Raji (cell line): ENCODE data around the gene NAA10.

Experiments
- POLR2A ChIP-seq: IDR thresholded peaks from 2 replicates; pipeline ENCODE4 v1.6.1; 2011; ENCODE audit warnings: low read depth, low read length, control low read depth; ENCODE audit not compliant: insufficient read depth

Gene NAA10

DNA sequence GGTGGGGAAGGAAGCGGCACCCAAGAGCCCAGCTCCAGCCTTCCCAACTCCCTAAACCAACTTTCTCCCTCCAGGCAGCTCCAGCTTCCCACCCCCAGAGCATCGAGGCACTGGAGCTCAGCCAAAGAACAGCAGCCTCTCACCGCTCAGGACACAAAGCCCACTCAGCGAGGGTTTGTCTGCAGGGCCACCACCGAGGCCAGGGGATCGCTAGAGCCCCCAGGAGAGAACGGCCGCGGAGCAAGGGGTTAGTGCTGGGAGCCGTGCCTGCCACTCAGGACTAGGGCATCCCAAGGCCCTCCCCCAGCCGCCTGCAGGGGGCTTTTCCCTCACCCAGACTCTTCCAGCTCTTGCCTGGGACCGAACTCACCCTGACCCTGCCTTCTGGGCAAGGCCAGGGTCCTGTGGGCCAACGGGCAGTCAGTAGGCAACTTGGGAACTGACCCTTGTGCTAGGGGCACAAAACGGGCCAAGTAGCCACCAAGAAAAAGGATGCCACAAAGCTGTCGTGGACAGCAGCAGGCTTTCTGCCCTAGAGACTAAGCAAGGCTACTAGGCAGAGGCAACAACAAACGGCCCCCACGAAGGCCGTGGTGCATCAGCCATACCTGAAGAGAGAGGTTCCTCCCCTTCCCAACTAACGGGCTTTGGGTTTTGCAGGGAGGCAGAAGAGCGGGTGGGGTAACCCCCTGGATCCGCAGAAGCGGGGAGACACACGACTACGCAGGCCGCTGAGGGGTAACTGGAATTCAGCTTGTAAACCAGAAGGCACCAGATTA is 34.5 kb upstream of the NAA10 start:
- TF ChIP-seq POLR2A, result no peak

DNA sequence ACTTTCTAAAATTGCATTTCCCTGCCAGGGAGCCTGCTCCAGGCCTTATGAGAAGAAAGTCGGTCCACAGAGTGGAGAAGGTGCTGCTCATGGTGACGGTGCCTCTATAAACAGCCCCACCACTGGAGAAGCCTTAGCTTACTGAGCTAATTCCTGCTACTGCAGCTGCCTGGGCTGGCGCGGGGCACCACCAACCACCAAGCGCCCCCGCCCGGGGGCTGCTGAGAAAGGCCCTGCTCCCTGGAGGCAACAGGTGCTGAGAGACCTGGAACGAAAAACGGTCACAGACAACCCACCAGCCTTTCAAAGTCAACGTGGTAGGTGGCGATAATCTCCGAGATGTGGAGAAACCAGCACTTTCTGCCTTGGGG is 33.9 kb upstream of the NAA10 start:
- no peak for TF ChIP-seq POLR2A

DNA sequence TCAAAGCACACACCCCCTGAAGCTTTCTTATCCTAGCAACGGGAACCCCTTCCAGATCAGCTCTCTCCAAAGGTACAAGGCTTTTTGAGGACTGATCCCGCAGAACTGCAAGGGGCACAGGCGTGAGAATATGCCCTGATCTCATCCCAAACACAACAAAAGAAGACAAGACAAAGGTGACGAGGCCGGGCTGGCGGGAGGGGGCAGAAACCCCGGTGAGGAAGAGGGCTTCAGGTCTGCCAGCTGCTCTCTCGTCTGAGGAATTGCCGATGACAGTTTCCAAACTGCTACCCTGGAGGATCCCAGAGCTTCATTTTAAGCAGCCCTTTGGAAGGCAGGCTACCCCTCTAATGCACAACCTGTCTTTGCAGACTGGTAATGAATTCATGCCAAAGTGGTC is 33.4 kb upstream of the NAA10 start:
- TF ChIP-seq POLR2A, result no peak

DNA sequence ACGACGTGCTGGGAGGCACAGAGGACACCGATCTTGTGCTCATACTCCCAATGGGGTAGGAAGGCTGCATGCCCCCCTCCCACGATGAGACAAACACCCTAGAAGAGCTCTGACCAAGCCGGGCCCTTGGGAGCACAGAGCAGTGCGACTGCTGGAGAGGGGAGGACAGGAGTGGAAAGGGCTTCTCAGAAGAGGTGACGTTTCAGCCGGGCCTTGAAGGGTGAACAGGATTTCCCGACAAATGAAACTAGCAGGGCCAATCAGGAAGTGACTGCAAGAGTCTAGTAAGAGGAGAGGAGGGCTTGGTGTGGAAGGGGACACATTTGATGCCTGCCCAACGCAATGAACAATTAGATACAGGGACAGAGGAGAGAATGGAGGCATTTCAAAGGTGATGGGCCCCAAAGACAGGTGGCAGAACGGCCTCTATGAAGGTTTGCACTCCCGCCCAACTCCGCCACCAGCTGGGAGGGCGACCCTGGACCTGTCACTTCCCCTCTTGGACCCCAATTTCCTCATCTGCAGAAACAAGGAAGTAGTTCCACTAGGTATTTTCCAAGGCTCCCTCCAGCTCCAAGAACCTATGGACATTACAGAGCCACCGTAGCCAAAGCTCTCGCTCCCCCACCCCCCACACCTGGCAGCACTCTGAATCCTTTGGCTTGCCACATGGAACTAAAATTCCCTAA is 32.8 kb upstream of the NAA10 start:
- TF ChIP-seq POLR2A, result no peak

DNA sequence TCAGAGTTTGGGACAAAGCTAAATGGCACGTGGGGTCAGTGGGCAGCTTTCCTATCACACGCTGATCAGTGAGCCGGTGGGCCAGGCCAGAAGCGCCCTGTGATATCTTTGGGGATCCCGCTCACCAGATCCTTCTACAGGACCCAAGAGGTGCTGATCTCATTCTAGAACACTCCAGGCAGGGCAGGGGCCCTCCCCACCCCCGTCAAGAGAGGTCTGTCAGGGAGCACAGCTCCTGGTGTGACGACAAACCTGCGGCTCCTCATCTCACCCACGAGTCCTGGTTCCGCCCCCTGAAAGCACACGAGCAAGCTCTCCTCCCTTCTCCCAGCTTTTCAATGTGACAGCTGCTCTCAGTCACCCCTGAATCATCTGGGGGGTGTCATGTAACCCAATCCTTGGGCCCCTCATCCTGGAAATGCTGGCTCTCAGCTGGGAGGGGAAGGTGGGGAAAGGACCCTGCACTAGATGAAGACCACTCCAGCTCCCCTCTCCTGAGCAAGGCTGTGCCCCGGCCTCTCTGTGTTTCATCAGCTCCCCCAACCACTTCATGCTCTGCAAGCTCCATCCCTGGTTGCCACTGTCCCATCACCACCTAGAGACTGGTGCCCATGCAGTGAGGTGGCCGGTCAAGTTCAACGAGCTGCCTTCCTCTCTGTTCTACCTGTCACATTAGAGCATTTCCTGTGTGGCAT is 32.2 kb upstream of the NAA10 start:
- no peak for TF ChIP-seq POLR2A

DNA sequence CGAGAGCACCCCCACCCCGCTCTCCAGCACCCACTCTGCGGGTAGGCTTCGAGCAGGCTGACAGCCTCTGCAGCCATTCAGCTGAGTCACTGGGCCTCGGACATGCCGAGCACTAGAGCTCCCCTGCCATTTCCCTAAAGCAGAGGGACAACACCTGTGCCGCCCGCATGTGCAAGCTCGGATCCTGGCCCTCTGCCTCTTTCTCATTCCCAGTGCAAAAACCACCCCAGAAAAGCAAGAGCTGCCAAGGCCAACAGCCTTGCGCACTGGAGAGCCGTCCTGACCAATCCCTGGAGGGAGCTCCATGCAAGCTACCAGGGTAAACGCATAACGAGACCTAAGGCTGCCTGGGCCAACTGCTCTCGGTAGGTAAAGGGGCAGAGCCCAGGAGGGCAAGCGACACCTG is 31.4 kb upstream of the NAA10 start:
- TF ChIP-seq POLR2A, result no peak

DNA sequence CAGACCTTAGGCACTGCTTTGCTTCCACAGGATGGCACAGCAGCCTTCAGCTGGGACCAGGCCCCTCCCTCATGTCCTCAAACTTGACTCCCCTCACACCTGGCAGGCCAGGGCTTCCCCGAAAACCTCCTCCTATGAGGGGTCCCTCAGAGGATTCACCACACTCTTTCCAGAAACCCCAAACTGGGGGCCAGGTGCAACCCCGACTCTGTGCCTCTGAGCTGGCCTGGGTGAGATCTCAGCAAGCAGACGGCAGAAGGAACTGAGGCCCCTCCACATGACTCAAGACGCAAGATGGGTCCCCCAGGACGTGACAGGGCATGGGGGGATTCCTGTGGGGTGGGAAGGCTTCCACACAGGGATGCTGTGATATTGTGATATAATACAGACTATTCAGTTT is 30.6 kb upstream of the NAA10 start:
- no peak for TF ChIP-seq POLR2A

DNA sequence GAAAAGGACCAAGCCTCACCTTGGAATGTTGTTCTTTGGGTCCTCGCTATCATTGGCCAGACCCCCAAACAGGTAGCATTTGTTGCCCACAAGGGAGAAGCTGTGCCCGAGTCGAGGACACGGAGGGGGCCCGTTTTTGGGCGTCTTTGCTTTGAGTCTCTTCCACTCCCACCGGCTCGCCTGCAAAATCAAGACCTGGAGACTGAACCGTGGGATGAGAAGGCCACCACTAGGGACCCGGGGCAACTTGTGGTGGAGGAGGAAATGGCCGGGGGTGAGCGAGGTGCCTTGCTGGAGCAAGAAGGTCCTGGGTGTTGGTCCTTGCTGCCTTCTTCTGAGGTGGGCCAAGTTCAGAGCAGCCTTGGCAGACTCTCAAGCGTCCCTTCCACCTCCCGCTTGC is 29.3 kb upstream of the NAA10 start:
- TF ChIP-seq POLR2A, result no peak

DNA sequence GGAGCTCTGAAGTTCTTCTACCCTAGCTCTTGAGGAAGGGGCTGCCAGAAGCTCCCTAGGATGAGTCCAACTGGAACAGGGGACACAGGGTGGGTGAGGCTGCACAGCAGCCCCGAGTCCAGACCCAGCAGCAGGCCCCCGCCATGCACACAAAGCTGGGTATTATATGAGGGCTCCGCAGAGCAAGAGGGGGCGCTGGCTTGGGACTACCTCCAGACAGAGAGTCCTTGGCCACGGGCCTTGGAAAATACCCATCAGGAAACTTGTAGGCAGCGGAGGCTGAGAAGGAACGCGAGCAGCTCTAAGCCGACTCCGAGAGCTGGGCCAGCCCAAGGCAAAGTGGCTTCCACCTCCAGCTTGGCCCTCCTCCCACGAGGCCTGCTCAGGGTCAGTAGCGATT is 28.7 kb upstream of the NAA10 start:
- TF ChIP-seq POLR2A, result no peak

DNA sequence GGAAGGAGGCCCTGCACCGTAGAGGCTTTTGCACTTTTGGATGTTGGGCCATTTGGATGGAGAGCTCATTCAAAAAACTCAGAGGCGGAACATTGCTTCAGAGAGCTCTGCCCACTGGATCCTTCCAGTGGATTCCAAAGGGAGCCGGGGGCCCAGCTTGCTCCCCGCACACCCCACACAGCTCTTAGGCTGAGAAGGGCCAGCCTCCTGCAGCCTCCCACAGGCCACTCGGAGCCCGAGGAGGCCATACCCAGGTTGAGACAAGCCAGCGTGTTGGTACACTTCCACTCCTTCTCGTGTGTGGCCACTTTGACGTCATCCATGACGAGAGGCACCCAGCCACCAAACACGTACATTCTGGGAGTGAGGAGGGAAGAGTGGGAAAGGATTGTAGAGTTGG is 26.5 kb upstream of the NAA10 start:
- no peak for TF ChIP-seq POLR2A

DNA sequence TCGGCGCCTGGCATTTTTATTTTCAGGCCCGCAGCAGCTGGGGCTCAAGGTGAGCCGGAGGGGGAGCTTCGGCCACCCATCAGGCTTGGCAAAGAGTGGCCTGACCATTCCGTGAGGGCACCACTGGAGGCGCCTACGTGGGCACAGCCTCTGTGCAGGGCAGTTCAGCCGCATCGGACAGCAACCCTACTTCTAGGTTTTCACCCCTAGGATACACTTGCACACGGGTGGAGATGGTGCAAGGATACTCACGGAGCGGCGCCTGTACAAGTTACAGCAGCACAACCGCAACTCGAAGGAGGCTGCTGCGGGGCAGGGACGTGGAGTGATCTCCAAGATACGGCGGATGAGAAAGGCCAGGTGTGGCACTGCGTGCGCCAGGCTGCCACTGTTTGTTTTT is 25.9 kb upstream of the NAA10 start:
- TF ChIP-seq POLR2A, result no peak

DNA sequence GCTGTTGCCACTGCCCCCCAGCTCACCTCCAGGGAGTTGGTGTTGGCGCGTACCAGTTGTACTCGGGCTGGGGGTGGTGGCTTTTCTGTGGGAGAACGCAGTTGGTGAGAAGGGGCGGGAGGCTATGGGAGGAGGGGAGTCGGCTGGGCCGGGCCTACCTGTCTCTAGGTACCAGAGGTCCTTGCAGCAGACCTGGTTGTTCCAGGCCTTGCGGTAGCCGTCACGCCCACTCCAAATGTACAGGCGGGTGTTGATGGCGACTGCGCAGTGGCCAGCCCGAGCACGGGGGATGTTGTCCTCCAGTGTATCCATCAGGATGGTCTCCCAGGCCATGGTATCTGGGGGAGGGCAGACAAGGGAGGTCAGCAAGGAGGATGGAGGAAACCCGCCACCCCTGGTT is 25.2 kb upstream of the NAA10 start:
- TF ChIP-seq POLR2A, result no peak

DNA sequence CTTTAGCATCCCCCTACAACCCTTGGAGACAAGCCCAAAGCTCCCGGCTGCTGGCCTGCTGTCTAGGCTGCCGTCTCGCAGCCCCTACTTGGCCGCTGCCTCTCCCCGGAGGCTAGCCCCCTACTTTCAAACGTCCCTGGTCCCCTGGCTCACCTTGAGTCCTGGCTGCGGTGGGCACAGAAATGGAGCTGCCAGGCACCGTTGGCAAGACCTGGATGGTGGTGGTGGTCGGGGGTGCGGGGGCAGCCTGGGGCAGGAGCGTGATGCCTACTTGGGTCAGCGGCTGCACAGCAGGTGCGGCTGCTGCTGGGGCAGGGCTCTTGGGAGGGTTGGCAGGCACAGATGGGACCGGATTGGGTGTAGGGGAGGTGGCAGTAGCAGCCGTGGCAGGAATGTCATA is 24.8 kb upstream of the NAA10 start:
- no peak for TF ChIP-seq POLR2A

DNA sequence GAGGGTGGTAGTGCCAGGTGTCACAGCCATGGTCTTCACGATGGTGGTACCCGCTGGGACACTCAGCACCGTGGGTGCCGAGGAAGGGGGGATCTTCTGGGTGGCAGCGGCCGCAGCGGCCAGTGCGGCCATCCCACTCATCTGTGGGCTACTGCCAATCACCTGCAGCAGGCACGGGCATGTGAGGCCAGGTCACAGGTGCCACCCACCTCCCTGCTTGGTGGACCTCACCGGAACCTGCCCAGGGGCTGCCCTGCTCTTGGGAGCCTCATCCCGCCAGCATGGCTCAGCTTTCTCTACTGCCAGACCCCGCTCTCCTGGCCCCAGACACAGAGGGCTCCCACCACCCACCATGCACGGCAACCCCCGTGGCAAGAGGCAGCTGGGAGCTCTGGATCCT is 23.8 kb upstream of the NAA10 start:
- TF ChIP-seq POLR2A, result no peak

DNA sequence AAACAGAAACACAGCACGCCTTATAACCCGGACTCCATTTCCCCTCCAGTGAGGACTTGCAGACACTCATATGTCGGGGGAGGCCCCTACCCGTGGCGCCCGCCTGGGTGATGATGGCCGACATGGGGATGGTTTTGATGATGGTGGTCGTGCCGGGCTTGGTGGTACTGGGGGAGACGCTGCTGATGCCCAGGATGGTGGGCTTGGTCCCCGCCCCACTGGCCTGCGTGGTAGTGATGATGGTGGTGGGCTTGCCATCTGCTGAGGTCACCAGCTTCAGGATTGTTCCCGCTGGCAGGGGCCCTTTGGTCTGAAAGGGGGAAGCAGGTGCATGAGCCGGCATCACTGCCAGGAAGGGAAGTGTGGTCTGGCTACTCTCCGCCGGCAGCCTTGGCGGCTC is 22.4 kb upstream of the NAA10 start:
- TF ChIP-seq POLR2A, result no peak
